ENCODE measurements around the gene FCRLA.
"Not testable (repeated sequence)": the region's sequence is repeated elsewhere in the genome, so short reads cannot be mapped to it uniquely, and the experiment has no call there.

The FCRLA gene

GRCh38 chr1:161720422-161720821 is 13.4 kb downstream of the FCRLA start:
- Mint-ChIP-seq H3K27me3 (peaks cover 0 to 5% of the 10 kb centered on the region in 2 donors), H3K27ac (no peak overlapping the region), H3K9me3 (no peaks in the 10 kb centered on the region), H3K36me3 (ENCODE audit: insufficient read depth) (no peaks in the 10 kb centered on the region), H3K4me3 (no peak overlapping the region), H3K4me1 (ENCODE audit: low read depth in 2 of 2) (peaks cover 13 to 14% of the 10 kb centered on the region in 2 donors)
- ATAC-seq (replicated peaks) (no peak), DNase-seq (no peak)

- no peaks in the 10 kb centered on the region for H3K27me3 Mint-ChIP-seq
- H3K9me3 Mint-ChIP-seq = no peaks in the 10 kb centered on the region
- H3K27ac Mint-ChIP-seq = no peak within 1 kb of the TSS
- H3K36me3 Mint-ChIP-seq (ENCODE audit: insufficient read depth) = peaks cover 3% of the 10 kb centered on the region
- ATAC-seq (replicated peaks) (no peak), DNase-seq (no peak)
- no peak within 1 kb of the TSS for H3K4me3 Mint-ChIP-seq
- peaks cover 20 to 22% of the 10 kb centered on the region in 2 donors for H3K4me1 Mint-ChIP-seq (ENCODE audit: low read depth in 2 of 2)
These were observed 14.1 kb downstream of the FCRLA start, which contains the start of gene FCRLB for GRCh38 chr1:161720956-161721737. FCRLB (plus strand) TSS chr1:161721544; CDS start chr1:161722673, 1,129 bp downstream.

- no peaks in the 10 kb centered on the region for H3K27me3 Mint-ChIP-seq
- no peak overlapping the region for H3K27ac Mint-ChIP-seq
- ATAC-seq (replicated peaks) = no peak
- DNase-seq = no peak
- no peak overlapping the region for H3K4me3 Mint-ChIP-seq
- H3K4me1 Mint-ChIP-seq (ENCODE audit: low read depth in 2 of 2) = peaks cover 21 to 23% of the 10 kb centered on the region in 2 donors
- H3K9me3 Mint-ChIP-seq = no peaks in the 10 kb centered on the region
- H3K36me3 Mint-ChIP-seq (ENCODE audit: insufficient read depth) = peaks cover 4% of the 10 kb centered on the region
These were observed 14.8 kb downstream of the FCRLA start for GRCh38 chr1:161721738-161722343.

- H3K4me1 Mint-ChIP-seq (ENCODE audit: low read depth in 2 of 2) = peaks cover 22 to 24% of the 10 kb centered on the region in 2 donors
- DNase-seq (no peak), ATAC-seq (replicated peaks) (no peak)
- H3K9me3 Mint-ChIP-seq = no peaks in the 10 kb centered on the region
- H3K27ac Mint-ChIP-seq = no peak overlapping the region
- no peak overlapping the region for H3K4me3 Mint-ChIP-seq
- H3K36me3 Mint-ChIP-seq (ENCODE audit: insufficient read depth) = peaks cover 5% of the 10 kb centered on the region
- H3K27me3 Mint-ChIP-seq = no peaks in the 10 kb centered on the region
These were observed 15.4 kb downstream of the FCRLA start for GRCh38 chr1:161722406-161722805.

GRCh38 chr1:161723459-161724141 is 16.6 kb downstream of the FCRLA start:
- peaks cover 28 to 31% of the 10 kb centered on the region in 2 donors for H3K4me1 Mint-ChIP-seq (ENCODE audit: low read depth in 2 of 2)
- H3K4me3 Mint-ChIP-seq = no peak overlapping the region
- no peak overlapping the region for H3K27ac Mint-ChIP-seq
- DNase-seq (no peak), ATAC-seq (replicated peaks) (no peak)
- H3K9me3 Mint-ChIP-seq = no peaks in the 10 kb centered on the region
- no peaks in the 10 kb centered on the region for H3K27me3 Mint-ChIP-seq
- H3K36me3 Mint-ChIP-seq (ENCODE audit: insufficient read depth) = peaks cover 10% of the 10 kb centered on the region

GRCh38 chr1:161725258-161725907 is 18.4 kb downstream of the FCRLA start:
- DNase-seq; H3K27me3 Mint-ChIP-seq; H3K9me3 Mint-ChIP-seq; ATAC-seq (replicated peaks): not testable (repeated sequence)
- peak overlapping the region; percentile 98 to 99 for H3K4me3 Mint-ChIP-seq
- peaks cover 10% of the 10 kb centered on the region for H3K36me3 Mint-ChIP-seq (ENCODE audit: insufficient read depth)
- H3K4me1 Mint-ChIP-seq (ENCODE audit: low read depth in 2 of 2) = peaks cover 36 to 44% of the 10 kb centered on the region in 2 donors
- H3K27ac Mint-ChIP-seq = peak overlapping the region; percentile 90

GRCh38 chr1:161725908-161726472 is 19.0 kb downstream of the FCRLA start:
- peak; percentile 19 to 52 (median 22) for DNase-seq
- Mint-ChIP-seq H3K36me3 (ENCODE audit: insufficient read depth) (peaks cover 10% of the 10 kb centered on the region), H3K4me3 (peak overlapping the region; percentile 98 to 99), H3K27ac (peak overlapping the region; percentile 90), H3K4me1 (ENCODE audit: low read depth in 2 of 2) (peaks cover 36 to 46% of the 10 kb centered on the region in 2 donors), H3K27me3 (no peaks in the 10 kb centered on the region), H3K9me3 (no peaks in the 10 kb centered on the region)
- peak; percentile 23 for ATAC-seq (replicated peaks)

GRCh38 chr1:161726473-161727255 is 19.6 kb downstream of the FCRLA start:
- Mint-ChIP-seq H3K27me3 (no peaks in the 10 kb centered on the region), H3K36me3 (ENCODE audit: insufficient read depth) (peaks cover 10% of the 10 kb centered on the region), H3K27ac (peak overlapping the region; percentile 90 to 96), H3K9me3 (no peaks in the 10 kb centered on the region), H3K4me1 (ENCODE audit: low read depth in 2 of 2) (peaks cover 36 to 51% of the 10 kb centered on the region in 2 donors), H3K4me3 (peak overlapping the region; percentile 98 to 99)
- peak; percentile 74 for ATAC-seq (replicated peaks)
- peak; percentile 65 to 71 (median 67) for DNase-seq

- DNase-seq (peak; percentile 27 to 42 (median 30)), ATAC-seq (replicated peaks) (peak; percentile 29)
- peaks cover 10% of the 10 kb centered on the region for H3K36me3 Mint-ChIP-seq (ENCODE audit: insufficient read depth)
- H3K9me3 Mint-ChIP-seq = no peaks in the 10 kb centered on the region
- peak overlapping the region; percentile 90 to 96 for H3K27ac Mint-ChIP-seq
- peaks cover 32 to 51% of the 10 kb centered on the region in 2 donors for H3K4me1 Mint-ChIP-seq (ENCODE audit: low read depth in 2 of 2)
- no peaks in the 10 kb centered on the region for H3K27me3 Mint-ChIP-seq
- peak overlapping the region; percentile 98 to 99 for H3K4me3 Mint-ChIP-seq
These were observed 20.4 kb downstream of the FCRLA start for GRCh38 chr1:161727256-161727924.

GRCh38 chr1:161728376-161729226 is 21.6 kb downstream of the FCRLA start:
- ATAC-seq (replicated peaks) (no peak), DNase-seq (no peak)
- Mint-ChIP-seq H3K9me3 (no peaks in the 10 kb centered on the region), H3K4me3 (peak overlapping the region; percentile 98 to 99), H3K27ac (peak overlapping the region in 1 of 2 donors; percentile 90), H3K36me3 (ENCODE audit: insufficient read depth) (peaks cover 10% of the 10 kb centered on the region), H3K4me1 (ENCODE audit: low read depth in 2 of 2) (peaks cover 32 to 51% of the 10 kb centered on the region in 2 donors), H3K27me3 (no peaks in the 10 kb centered on the region)

- ATAC-seq (replicated peaks) = no peak
- Mint-ChIP-seq H3K4me3 (peak overlapping the region; percentile 13 to 60), H3K27ac (peak overlapping the region; percentile 30 to 69), H3K4me1 (ENCODE audit: low read depth in 2 of 2) (peaks cover 30 to 44% of the 10 kb centered on the region in 2 donors), H3K9me3 (no peaks in the 10 kb centered on the region), H3K36me3 (ENCODE audit: insufficient read depth) (peaks cover 10% of the 10 kb centered on the region), H3K27me3 (no peaks in the 10 kb centered on the region)
- no peak for DNase-seq
These were observed 23.1 kb downstream of the FCRLA start for GRCh38 chr1:161730050-161730564.

Data from effector memory CD8-positive, alpha-beta T cell (primary cell).